ENCODE measurements around the gene GABRG3. TPM values are rescaled to one million over a fixed set of nuclear protein-coding genes. Genes with fewer than 3 reads are reported as not detected.

The GABRG3 gene
- total and polyA plus RNA-seq, 10 of the 15 experiments (the other 5 are each of a cell fraction or from before 2014, with no cell fraction given), result 0.15 TPM; not detected in 9

DNA sequence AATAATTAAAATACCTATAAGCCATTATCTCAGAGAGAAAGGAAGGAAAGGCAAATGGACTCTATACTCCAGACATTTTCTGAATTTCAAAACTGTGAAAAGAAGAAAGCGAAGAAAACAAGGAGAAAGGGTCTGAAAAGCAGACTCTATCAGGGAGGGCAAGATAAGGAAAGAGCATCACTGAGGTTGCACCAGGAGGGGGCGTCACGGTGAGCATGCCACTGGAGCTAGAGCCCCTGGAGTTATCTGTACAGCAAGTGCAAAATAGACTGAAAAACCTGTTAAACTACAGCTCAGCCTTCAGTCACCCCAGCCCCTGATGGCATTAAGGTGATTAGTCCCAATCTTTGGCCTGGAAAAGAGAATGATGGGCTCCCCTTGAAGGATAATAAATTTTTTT is 514.3 kb downstream of the GABRG3 start (continued):
- TF ChIP-seq RB1 (IDR thresholded peaks at IDR 0.05; ENCODE audit: borderline replicate concordance) (no peak), SMAD1 (IDR thresholded peaks at IDR 0.05; ENCODE audit: low read depth, partially characterized antibody) (no peak)
- TF ChIP-seq, protein P1, sequence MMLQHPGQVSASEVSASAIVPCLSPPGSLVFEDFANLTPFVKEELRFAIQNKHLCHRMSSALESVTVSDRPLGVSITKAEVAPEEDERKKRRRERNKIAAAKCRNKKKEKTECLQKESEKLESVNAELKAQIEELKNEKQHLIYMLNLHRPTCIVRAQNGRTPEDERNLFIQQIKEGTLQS (IDR thresholded peaks at IDR 0.05; ENCODE audit: borderline replicate concordance, extremely low read depth, low read depth, low read length), result no peak

DNA sequence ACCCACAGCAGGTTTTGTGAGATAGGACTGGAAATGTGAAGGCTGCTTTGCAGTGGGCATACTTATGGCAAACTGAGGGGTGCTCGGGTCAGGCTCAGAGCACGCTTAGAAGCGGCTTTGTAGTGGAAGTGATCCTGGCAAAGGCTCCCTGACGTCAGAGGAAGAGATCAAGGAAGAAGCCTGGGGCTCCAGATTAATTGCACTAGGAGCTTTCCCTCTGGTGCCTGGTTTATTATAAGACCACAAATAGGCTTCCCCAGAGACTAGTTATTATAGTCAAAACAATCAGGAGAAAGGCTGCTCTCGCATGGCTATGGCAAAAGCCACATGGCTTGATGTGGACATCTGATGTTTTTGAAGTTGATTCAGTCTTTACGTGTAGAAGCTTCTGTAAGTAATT is 515.1 kb downstream of the GABRG3 start:
- in situ Hi-C loops (cut with MboI) (no loop called here), intact Hi-C loops (cut with micrococcal nuclease; ENCODE audit: unreplicated experiment) (no loop called here)
- no peak overlapping the region for H3K4me2 ChIP-seq (ENCODE audit: control insufficient read depth, insufficient read depth)
- FAIRE-seq (no peak), DNase-seq (ENCODE audit: low read depth, low spot score) (no peak), ATAC-seq (no peak)
- H3K9me3 ChIP-seq (replicated peaks; ENCODE audit: control insufficient read depth, insufficient read depth, low read length), result no peaks in the 10 kb centered on the region; the same call in 2 of the 3 replicates
- RAD21 ChIA-PET (ENCODE audit: unreplicated experiment), result no interaction called here
- H3K27ac ChIP-seq (ENCODE audit: control insufficient read depth, insufficient read depth), result no peak overlapping the region
- SMC1A ChIA-PET (ENCODE audit: uncharacterized antibody, unreplicated experiment), result no interaction called here
- no peak overlapping the region for H3K4me3 ChIP-seq
- H3K27me3 ChIP-seq (replicated peaks in 1 of 2; ENCODE audit: control insufficient read depth in 2 of 2, insufficient read depth in 2 of 2, low read length in 1 of 2), result no peaks in the 10 kb centered on the region
- no peaks in the 10 kb centered on the region for H3K4me1 ChIP-seq (ENCODE audit: control insufficient read depth, insufficient read depth, low read length)
- CTCF ChIA-PET, result no interaction called here
- TF ChIP-seq MEF2B (IDR thresholded peaks at IDR 0.05; ENCODE audit: partially characterized antibody, poor library complexity, severe bottlenecking), result no peak
- TF ChIP-seq, protein P2, sequence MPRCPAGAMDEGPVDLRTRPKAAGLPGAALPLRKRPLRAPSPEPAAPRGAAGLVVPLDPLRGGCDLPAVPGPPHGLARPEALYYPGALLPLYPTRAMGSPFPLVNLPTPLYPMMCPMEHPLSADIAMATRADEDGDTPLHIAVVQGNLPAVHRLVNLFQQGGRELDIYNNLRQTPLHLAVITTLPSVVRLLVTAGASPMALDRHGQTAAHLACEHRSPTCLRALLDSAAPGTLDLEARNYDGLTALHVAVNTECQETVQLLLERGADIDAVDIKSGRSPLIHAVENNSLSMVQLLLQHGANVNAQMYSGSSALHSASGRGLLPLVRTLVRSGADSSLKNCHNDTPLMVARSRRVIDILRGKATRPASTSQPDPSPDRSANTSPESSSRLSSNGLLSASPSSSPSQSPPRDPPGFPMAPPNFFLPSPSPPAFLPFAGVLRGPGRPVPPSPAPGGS (IDR thresholded peaks at IDR 0.05; ENCODE audit: borderline replicate concordance, insufficient read depth, low read depth, low read length, poor library complexity, severe bottlenecking), result no peak
- TF ChIP-seq SMAD5 (IDR thresholded peaks at IDR 0.05; ENCODE audit: low read depth), result no peak
- TF ChIP-seq EED (IDR thresholded peaks at IDR 0.05; ENCODE audit: low read depth), result no peak
- TF ChIP-seq, protein P3, sequence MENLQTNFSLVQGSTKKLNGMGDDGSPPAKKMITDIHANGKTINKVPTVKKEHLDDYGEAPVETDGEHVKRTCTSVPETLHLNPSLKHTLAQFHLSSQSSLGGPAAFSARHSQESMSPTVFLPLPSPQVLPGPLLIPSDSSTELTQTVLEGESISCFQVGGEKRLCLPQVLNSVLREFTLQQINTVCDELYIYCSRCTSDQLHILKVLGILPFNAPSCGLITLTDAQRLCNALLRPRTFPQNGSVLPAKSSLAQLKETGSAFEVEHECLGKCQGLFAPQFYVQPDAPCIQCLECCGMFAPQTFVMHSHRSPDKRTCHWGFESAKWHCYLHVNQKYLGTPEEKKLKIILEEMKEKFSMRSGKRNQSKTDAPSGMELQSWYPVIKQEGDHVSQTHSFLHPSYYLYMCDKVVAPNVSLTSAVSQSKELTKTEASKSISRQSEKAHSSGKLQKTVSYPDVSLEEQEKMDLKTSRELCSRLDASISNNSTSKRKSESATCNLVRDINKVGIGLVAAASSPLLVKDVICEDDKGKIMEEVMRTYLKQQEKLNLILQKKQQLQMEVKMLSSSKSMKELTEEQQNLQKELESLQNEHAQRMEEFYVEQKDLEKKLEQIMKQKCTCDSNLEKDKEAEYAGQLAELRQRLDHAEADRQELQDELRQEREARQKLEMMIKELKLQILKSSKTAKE (IDR thresholded peaks at IDR 0.05; ENCODE audit: low read depth, poor library complexity, severe bottlenecking), result no peak
- no peak for TF ChIP-seq PML (IDR thresholded peaks at IDR 0.05; ENCODE audit: low read length)
- TF ChIP-seq, protein P4, sequence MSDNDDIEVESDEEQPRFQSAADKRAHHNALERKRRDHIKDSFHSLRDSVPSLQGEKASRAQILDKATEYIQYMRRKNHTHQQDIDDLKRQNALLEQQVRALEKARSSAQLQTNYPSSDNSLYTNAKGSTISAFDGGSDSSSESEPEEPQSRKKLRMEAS (IDR thresholded peaks at IDR 0.05; ENCODE audit: low read depth, low read length), result no peak
- TF ChIP-seq KDM1A (IDR thresholded peaks at IDR 0.05; ENCODE audit: borderline replicate concordance), result no peak
- no peak for TF ChIP-seq BACH1 (IDR thresholded peaks at IDR 0.05; ENCODE audit: borderline replicate concordance)
- no peaks in the 10 kb centered on the region for H4K20me1 ChIP-seq (ENCODE audit: control insufficient read depth, insufficient read depth)
- H3K79me2 ChIP-seq (ENCODE audit: control insufficient read depth, insufficient read depth, low read length), result no peaks in the 10 kb centered on the region
- 8% methylated on average over 6 of the region's 6 CpGs for WGBS (ENCODE audit: insufficient coverage, insufficient replicate concordance, low lambda C conversion rate, missing lambda C conversion rate)
- BruUV-seq (replicated peaks), result no TSS peak
- no peaks in the 10 kb centered on the region for H3K36me3 ChIP-seq (ENCODE audit: control insufficient read depth in 2 of 2, insufficient read depth in 2 of 2, low read length in 1 of 2)
- POLR2A ChIA-PET, result no interaction called here
- H2AFZ ChIP-seq (ENCODE audit: control insufficient read depth, low read depth, low read length), result no peak overlapping the region
- H3K9ac ChIP-seq (ENCODE audit: control insufficient read depth, insufficient read depth, low read length), result no peak overlapping the region
